Stimulated activated CD4-positive, alpha-beta T cell treated with anti-CD3 and anti-CD28 coated beads, Interleukin-2, amount 100 ng/mL, for 4 hours (primary cell): Measurements from ENCODE around the gene LRRC73.
A peak's percentile ranks its signal among the peaks of the same experiment; 100 is the strongest.
"Not testable (repeated sequence)": the region's sequence is repeated elsewhere in the genome, so short reads cannot be mapped to it uniquely, and the experiment has no call there.

Source experiments
- DNase-seq: peaks from one replicate; pipeline ENCODE4 v3.0.0-alpha.2; 2020; ENCODE audit warnings: low read depth

Gene LRRC73

GRCh38 chr6:43510827-43511163 is 649 bp upstream of the LRRC73 start:
- no peak for DNase-seq

- DNase-seq = no peak
Observed at GRCh38 chr6:43509142-43509983, 783 bp downstream of the LRRC73 start.

- no peak for DNase-seq
Observed at GRCh38 chr6:43508481-43509141, 1.5 kb downstream of the LRRC73 start.

- DNase-seq = peak; percentile 64
Observed at GRCh38 chr6:43506667-43507471, 3.3 kb downstream of the LRRC73 start.

- no peak for DNase-seq
Observed at GRCh38 chr6:43506171-43506570, 4.0 kb downstream of the LRRC73 start.

- DNase-seq = no peak
Observed at GRCh38 chr6:43505718-43506117, 4.4 kb downstream of the LRRC73 start.

GRCh38 chr6:43504756-43505593 is 5.2 kb downstream of the LRRC73 start:
- DNase-seq = no peak

- no peak for DNase-seq
Observed at GRCh38 chr6:43503443-43503842, 6.7 kb downstream of the LRRC73 start.

GRCh38 chr6:43502666-43503065 is 7.5 kb downstream of the LRRC73 start:
- no peak for DNase-seq

- no peak for DNase-seq
Observed at GRCh38 chr6:43500921-43501320, 9.2 kb downstream of the LRRC73 start.

GRCh38 chr6:43499028-43499815 is 10.9 kb downstream of the LRRC73 start:
- DNase-seq = no peak

GRCh38 chr6:43498291-43498690 is 11.9 kb downstream of the LRRC73 start:
- DNase-seq = not testable (repeated sequence)

GRCh38 chr6:43497689-43498088 is 12.5 kb downstream of the LRRC73 start:
- DNase-seq = no peak

GRCh38 chr6:43497129-43497396 is 13.1 kb downstream of the LRRC73 start:
- no peak for DNase-seq

GRCh38 chr6:43496370-43497128 is 13.6 kb downstream of the LRRC73 start:
- DNase-seq = no peak

- DNase-seq = no peak
Observed at GRCh38 chr6:43495409-43495941, 14.7 kb downstream of the LRRC73 start.

- no peak for DNase-seq
Observed at GRCh38 chr6:43494766-43495165, 15.4 kb downstream of the LRRC73 start.

- no peak for DNase-seq
Observed at GRCh38 chr6:43494321-43494720, 15.8 kb downstream of the LRRC73 start.

GRCh38 chr6:43493833-43494232 is 16.3 kb downstream of the LRRC73 start:
- no peak for DNase-seq

- DNase-seq = no peak
Observed at GRCh38 chr6:43493230-43493629, 16.9 kb downstream of the LRRC73 start.
